Activated T-cell treated with anti-CD3 and anti-CD28 coated beads, Interleukin-2, amount 50 U/mL, for 48 hours (primary cell): ENCODE data around the gene IGSF11.
"Not testable (repeated sequence)": the region's sequence is repeated elsewhere in the genome, so short reads cannot be mapped to it uniquely, and the experiment has no call there.

ENCODE experiments used
- DNase-seq, 2 experiments: peaks; one replicate each; pipeline ENCODE4 v3.0.0-alpha.2; 2020

IGSF11 gene

GRCh38 chr3:118859950-118860349, 174.7 kb downstream of the IGSF11 start:
- no peak for DNase-seq

DNA sequence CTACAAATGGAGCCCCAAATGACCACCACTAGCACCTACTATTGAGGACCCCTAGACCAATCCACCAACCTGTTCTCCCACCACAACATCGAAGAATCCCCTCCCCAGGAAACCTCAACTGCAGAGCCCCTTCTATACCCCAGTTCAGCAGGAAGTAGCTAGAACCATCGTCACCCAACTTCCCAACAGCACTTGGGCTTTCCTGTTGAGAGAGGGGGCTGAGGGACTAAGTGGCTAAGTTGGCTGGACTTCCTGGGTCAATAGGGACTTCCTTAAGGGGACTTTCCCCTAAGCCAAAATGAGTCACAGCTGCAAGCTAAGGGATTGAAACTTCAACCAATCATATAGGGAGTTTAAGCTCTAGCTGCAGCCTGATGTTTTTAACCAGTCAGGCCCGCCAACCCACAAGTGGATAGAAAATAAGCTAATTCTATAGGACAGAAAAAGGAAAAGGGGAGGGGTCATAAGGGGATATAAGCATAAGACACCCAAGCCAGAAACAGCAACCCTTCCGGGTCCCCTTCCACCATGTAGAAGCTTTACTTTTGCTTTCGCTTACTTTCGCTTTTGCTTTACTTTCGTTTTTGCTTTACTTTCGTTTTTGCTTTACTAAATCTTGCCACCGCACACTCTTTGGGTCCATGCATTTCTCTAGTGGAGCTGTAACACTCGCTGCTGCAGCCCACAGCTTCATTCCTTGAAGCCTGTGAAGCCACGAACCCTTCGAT, 183.0 kb downstream of the IGSF11 start:
- not testable (repeated sequence) for DNase-seq

DNA sequence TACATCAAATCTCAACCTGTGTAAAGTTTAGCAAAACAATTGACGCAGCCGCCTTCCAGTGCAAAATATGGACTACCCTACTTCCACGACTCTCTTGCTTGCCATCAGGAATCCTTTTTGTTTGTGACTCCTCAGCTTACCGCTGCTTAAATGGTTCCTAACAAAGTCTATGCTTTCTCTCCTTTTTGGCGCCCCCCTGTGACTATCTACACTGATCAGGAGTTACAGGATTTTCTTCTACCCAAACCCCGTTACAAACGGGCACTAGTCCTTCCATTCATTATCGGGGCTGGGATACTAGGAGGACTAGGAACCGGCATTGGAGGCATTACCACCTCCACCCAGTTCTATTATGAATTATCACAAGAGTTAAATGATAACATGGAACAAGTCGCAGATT, 184.0 kb downstream of the IGSF11 start:
- no peak for DNase-seq
